GM10266 (cell line): ENCODE data around the gene PLD3.

Experiments
- DNase-seq: peaks from one replicate; pipeline ENCODE4 v3.0.0; 2012; ENCODE audit errors: extremely low spot score
- TF ChIP-seq, protein P1 (sequence below): IDR thresholded peaks from 2 replicates; pipeline ENCODE4 v1.5.1; 2012; ENCODE audit warnings: mild to moderate bottlenecking, low read depth; ENCODE audit not compliant: control insufficient read depth, insufficient read depth; ENCODE audit errors: missing control alignments

PLD3 gene

DNA sequence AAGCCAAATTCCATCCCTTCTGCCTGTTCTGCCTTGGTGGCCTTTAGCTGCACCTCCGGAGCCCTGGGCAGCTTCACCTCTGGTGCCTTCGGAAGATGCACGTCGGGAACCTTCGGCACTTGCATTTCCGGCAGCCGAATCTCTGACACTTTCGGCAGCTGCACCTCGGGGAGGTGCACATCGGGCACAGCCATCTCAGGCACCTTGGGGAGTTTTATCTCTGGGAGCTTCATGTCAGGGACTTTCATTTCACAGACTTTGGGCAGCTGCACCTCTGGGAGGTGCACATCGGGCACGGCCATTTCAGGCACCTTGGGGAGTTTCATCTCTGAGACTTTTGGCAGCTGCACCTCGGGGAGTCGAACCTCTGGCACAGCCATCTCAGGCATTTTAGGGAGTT lies 47.5 kb downstream of the PLD3 start:
- no peak for DNase-seq
- TF ChIP-seq, protein P1, sequence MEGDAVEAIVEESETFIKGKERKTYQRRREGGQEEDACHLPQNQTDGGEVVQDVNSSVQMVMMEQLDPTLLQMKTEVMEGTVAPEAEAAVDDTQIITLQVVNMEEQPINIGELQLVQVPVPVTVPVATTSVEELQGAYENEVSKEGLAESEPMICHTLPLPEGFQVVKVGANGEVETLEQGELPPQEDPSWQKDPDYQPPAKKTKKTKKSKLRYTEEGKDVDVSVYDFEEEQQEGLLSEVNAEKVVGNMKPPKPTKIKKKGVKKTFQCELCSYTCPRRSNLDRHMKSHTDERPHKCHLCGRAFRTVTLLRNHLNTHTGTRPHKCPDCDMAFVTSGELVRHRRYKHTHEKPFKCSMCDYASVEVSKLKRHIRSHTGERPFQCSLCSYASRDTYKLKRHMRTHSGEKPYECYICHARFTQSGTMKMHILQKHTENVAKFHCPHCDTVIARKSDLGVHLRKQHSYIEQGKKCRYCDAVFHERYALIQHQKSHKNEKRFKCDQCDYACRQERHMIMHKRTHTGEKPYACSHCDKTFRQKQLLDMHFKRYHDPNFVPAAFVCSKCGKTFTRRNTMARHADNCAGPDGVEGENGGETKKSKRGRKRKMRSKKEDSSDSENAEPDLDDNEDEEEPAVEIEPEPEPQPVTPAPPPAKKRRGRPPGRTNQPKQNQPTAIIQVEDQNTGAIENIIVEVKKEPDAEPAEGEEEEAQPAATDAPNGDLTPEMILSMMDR = no peak

DNA sequence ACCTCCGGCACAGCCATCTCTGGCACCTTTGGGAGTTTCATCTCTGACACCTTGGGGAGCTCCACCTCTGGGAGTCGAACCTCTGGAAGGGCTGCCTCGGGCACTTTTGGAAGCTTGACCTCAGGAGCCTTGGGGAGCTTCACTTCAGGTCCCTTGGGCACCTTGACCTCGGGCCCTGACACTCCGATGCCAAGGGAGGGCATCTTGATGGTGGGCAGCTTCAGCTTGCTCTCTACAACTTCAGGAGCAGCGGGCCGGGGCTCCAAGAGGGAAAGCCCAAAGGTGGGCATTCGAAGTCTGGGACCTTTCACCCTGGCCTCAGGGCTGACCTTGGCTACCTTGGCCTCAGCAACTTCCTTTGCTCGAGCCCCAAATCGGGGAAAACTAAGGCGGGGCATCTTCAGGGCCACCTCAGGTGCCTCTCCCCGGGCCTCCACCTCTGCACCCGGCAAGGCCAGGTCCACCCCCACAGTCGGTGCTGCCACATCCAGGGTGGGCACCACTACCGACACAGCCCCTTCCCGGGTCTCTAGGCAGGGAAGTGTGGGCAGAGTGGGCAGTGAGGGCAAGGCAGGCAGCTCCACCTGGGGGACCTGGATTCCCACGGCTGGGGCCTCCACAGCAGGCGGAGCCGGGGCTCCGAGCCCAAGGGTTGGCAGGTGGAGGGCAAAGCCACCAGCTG lies 48.5 kb downstream of the PLD3 start:
- TF ChIP-seq, protein P1 = no peak
- DNase-seq = no peak

DNA sequence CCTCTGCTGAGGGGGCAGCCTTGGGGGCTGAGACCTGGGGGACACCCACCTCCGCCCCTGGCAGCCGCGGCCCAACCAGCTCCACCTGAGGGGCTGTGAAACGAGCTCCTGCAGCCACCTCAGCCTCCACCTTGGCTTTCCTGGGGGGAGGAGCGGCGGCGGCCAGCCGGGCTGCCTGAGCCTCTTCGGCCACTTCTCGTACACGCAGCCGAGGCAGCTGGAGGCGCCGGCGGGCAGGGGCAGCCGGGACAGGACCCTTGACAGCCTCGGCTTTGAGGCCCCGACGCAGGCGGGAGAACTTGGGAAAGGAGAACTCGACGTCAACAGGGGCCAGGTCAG lies 49.0 kb downstream of the PLD3 start:
- DNase-seq = no peak
- TF ChIP-seq, protein P1 = no peak

DNA sequence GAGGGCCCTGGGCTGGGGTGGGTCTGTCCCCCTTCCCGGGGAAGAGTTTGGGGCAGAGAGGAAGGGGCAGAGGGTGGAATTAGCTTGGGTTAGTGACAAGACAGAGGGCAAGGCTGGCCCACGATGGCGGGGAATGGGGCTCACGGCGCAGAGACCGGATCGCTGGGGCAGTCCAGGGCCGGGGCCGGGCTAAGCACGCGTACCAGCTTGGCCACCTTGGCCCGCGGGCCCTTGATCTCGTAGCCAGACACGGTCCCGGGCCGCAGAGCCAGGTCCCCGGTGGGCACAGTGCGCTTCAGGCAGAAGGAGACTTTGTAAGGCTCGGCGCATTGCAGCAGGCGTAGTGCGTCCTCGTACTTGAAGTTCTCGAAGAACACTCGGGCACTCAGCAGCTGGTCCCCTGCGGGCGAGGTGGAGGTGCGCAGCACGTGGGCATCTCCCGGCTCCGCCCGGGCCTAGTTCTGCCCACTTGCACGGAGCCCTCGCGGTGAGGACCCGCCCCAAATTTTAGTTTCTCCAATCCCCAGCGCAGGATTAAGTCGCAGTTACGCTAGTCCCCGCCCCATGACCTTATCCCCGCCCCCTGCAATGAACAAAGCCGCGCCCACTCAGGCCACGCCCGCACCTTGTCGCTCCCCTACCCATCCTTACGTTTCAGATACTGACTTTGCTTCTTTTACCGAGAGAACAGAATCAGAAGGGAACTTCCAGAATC lies 50.1 kb downstream of the PLD3 start:
- no peak for DNase-seq
- TF ChIP-seq, protein P1 = no peak

DNA sequence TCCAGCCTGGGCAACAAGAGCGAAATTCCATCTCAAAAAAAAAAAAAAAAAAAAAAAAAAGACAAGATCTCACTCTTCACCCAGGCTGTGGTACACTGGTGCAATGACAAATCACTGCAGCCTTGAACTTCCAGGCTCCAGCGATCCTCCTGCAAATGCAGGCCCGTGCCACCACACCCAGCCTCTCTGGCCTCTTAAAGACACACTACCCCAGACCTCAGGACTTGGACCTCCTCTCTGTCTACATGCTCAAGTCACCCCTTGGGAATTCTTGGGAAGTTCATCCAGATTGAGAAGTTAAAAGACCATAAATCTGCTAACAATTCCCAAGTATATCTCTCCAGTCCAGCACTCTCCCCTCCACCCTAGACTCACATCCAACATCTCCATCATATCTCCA lies 52.1 kb downstream of the PLD3 start:
- no peak for DNase-seq
- TF ChIP-seq, protein P1 = no peak

DNA sequence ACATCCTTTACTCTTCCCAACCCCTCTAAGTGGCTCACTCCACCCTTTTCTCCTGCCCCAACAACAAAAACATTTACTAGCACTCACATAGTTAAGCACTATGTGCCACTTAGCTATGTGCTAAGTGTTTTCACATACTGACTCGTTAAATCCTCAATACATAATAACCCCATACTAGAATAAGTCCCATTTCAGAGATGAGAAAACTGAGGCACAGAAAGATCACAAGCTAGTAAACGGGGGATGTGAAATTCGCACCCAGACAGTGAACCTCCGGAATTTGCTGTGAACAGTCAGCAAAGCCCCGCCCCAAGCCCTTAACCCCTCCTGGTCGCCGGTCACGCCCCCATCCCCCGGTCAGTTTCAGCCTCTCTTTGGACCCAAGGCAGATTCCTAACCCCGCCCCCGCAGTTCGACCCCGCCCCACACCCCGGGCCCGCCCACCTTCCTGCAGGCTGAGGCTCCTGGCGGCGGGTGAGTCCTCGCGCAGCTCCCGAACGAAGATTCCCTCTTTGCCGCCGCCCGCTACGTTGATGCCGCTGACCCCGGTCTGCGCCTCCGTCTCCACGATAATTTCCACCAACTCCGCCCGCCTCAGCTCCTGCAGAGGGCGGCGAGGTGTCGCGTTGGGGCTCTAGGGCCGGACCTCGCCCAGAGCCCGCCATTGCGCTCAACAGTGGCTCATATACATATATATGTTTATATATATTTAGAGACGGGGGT lies 54.9 kb downstream of the PLD3 start:
- DNase-seq = peak; percentile 97
- TF ChIP-seq, protein P1 = no peak
